Stimulated activated CD8-positive, alpha-beta memory T cell treated with anti-CD3 and anti-CD28 coated beads, Interleukin-7, amount 100 ng/mL, for 48 hours (primary cell): ENCODE data around the gene RAF1.
"Not testable (repeated sequence)": the region's sequence is repeated elsewhere in the genome, so short reads cannot be mapped to it uniquely, and the experiment has no call there.

Experiments used
- DNase-seq, 2 donors: peaks; one replicate each; pipeline ENCODE4 v3.0.0-alpha.2; 2020; ENCODE audit warnings: low read depth in 1 of 2; ENCODE audit errors: extremely low read depth in 1 of 2

RAF1 gene

GRCh38 chr3:12566976-12567375 is 96.9 kb downstream of the RAF1 start:
- DNase-seq = no peak

- no peak for DNase-seq
These were observed 101.5 kb downstream of the RAF1 start for GRCh38 chr3:12562451-12562850.

GRCh38 chr3:12561397-12561796 is 102.5 kb downstream of the RAF1 start:
- DNase-seq = no peak

- DNase-seq = peak in 1 of 2 donors; percentile 20
These were observed 103.3 kb downstream of the RAF1 start for GRCh38 chr3:12560505-12561190.

- DNase-seq = no peak
These were observed 104.4 kb downstream of the RAF1 start for GRCh38 chr3:12559520-12559919.

- DNase-seq = no peak
These were observed 105.2 kb downstream of the RAF1 start for GRCh38 chr3:12558706-12559105.

GRCh38 chr3:12557473-12558100 is 106.3 kb downstream of the RAF1 start:
- no peak for DNase-seq

- DNase-seq = peak; percentile 73 to 76
These were observed 107.0 kb downstream of the RAF1 start, which contains the start of gene MKRN2 for GRCh38 chr3:12556690-12557472. Gene MKRN2 (plus strand): TSS chr3:12557087. CDS start chr3:12557151, 64 bp downstream.

- no peak for DNase-seq
These were observed 107.6 kb downstream of the RAF1 start for GRCh38 chr3:12556314-12556689.

- DNase-seq = no peak
These were observed 110.0 kb downstream of the RAF1 start for GRCh38 chr3:12553921-12554391.

- no peak for DNase-seq
These were observed 113.8 kb downstream of the RAF1 start for GRCh38 chr3:12549971-12550760.

- DNase-seq = no peak
These were observed 118.5 kb downstream of the RAF1 start, which contains the start of gene MKRN2OS for GRCh38 chr3:12545473-12545791. Gene MKRN2OS (minus strand): TSS chr3:12545499. CDS start chr3:12545464, 35 bp downstream.

- DNase-seq = no peak
These were observed 119.1 kb downstream of the RAF1 start for GRCh38 chr3:12544652-12545472.

- not testable (repeated sequence) for DNase-seq
These were observed 120.4 kb downstream of the RAF1 start for GRCh38 chr3:12543497-12543896.

GRCh38 chr3:12541625-12542024 is 122.3 kb downstream of the RAF1 start:
- no peak for DNase-seq

- no peak for DNase-seq
These were observed 127.5 kb downstream of the RAF1 start for GRCh38 chr3:12536423-12536822.
